NCI-H774 (cell line): ENCODE data around the gene KRT4.

Experiments used
- DNase-seq: peaks from one replicate; lab custom pipeline; 2025; lab: John Stamatoyannopoulos, UW

KRT4 gene

GRCh38 chr12:52836491-52837412, 22.8 kb upstream of the KRT4 start:
- DNase-seq: no peak

GRCh38 chr12:52836042-52836466, 22.1 kb upstream of the KRT4 start:
- DNase-seq: no peak

GRCh38 chr12:52835271-52836041, 21.5 kb upstream of the KRT4 start:
- DNase-seq: no peak

GRCh38 chr12:52834727-52835001, 20.7 kb upstream of the KRT4 start:
- DNase-seq: no peak

GRCh38 chr12:52833922-52834726, 20.2 kb upstream of the KRT4 start, which contains the start of gene KRT79:
Gene KRT79, minus strand, starts transcription at chr12:52834311. Its CDS starts 51 bp downstream, at chr12:52834260.
- no peak for DNase-seq

- DNase-seq: no peak
Measured at GRCh38 chr12:52832985-52833905, 19.3 kb upstream of the KRT4 start.

- DNase-seq: no peak
Measured at GRCh38 chr12:52832451-52832850, 18.5 kb upstream of the KRT4 start.

GRCh38 chr12:52831251-52831650, 17.3 kb upstream of the KRT4 start:
- DNase-seq: no peak

GRCh38 chr12:52829986-52830770, 16.3 kb upstream of the KRT4 start:
- no peak for DNase-seq

GRCh38 chr12:52828591-52829021, 14.7 kb upstream of the KRT4 start:
- no peak for DNase-seq

GRCh38 chr12:52828156-52828555, 14.2 kb upstream of the KRT4 start:
- DNase-seq: no peak

- no peak for DNase-seq
Measured at GRCh38 chr12:52827499-52828090, 13.7 kb upstream of the KRT4 start.

GRCh38 chr12:52826611-52827498, 12.9 kb upstream of the KRT4 start:
- DNase-seq: no peak

GRCh38 chr12:52825961-52826360, 12.0 kb upstream of the KRT4 start:
- DNase-seq: no peak

- DNase-seq: no peak
Measured at GRCh38 chr12:52824741-52825410, 11.0 kb upstream of the KRT4 start.

- DNase-seq: no peak
Measured at GRCh38 chr12:52823761-52824450, 10.0 kb upstream of the KRT4 start.

GRCh38 chr12:52822771-52823510, 9.0 kb upstream of the KRT4 start:
- no peak for DNase-seq
